Measurements from ENCODE around the gene NMNAT1. TPM values are rescaled to one million over a fixed set of nuclear protein-coding genes. Genes with fewer than 3 reads are reported as not detected.

NMNAT1 gene
- total RNA-seq, 1 experiment from 2014 or later: 8.6 TPM

- Histone ChIP-seq H3K4me1 (ENCODE audit: control insufficient read depth in 1 of 2, insufficient read depth in 2 of 2, low read length in 2 of 2) (peaks cover 4 to 6% of the 10 kb centered on the region in 2 experiments; a peak in 2 of 4 replicates), H4K20me1 (ENCODE audit: insufficient read depth) (no peaks in the 10 kb centered on the region), H3K27me3 (ENCODE audit: insufficient read depth, low read length) (no peaks in the 10 kb centered on the region), H3K36me3 (ENCODE audit: control insufficient read depth in 1 of 2, insufficient read depth in 2 of 2, low read length in 2 of 2) (peaks cover 0 to 5% of the 10 kb centered on the region in 2 experiments; a peak in 1 of 4 replicates), H2AFZ (ENCODE audit: low read depth, low read length, poor library complexity, severe bottlenecking) (peak overlapping the region; percentile 36), H3K4me3 (replicated peaks in 1 of 2; ENCODE audit: low read depth in 1 of 2, low read length in 2 of 2) (peak overlapping the region; percentile 84 to 90), H3K4me2 (ENCODE audit: low read length) (peak overlapping the region; percentile 79), H3K9ac (ENCODE audit: low read length) (peak overlapping the region; percentile 97), H3K9me3 (ENCODE audit: control insufficient read depth in 1 of 2, insufficient read depth in 1 of 2, low read depth in 1 of 2, low read length in 2 of 2) (no peaks in the 10 kb centered on the region), H3K27ac (ENCODE audit: low read depth, low read length) (peak overlapping the region; percentile 83), H3K79me2 (ENCODE audit: insufficient read depth, low read length) (peaks cover 14% of the 10 kb centered on the region), H3K9me2 (ENCODE audit: insufficient read depth) (no peaks in the 10 kb centered on the region)
- ChIA-PET RAD21 (ENCODE audit: low non-redundant PET in 1 of 2, low total read pairs in 2 of 2, uncharacterized antibody in 2 of 2, unreplicated experiment in 2 of 2) (no interaction called here), POLR2A (interaction anchor here (0.7 to 2.4 kb wide), 5 partner anchors 20 to 90 kb away, joined by 3 to 11 read pairs (median 4); partner anchors contain the start of gene UBE4B), CTCF (interaction anchor here (0.7 to 1.9 kb wide), 6 partner anchors 32 to 210 kb away, joined by 3 to 8 read pairs (median 4); no protein-coding TSS in a partner anchor)
- intact Hi-C loops (cut with micrococcal nuclease): loop anchor here (1.0 to 2.0 kb wide), 5 partner anchors 32 to 316 kb away; partner anchors contain the start of gene CTNNBIP1
- no peak for TF ChIP-seq EZH2phosphoT487 (IDR thresholded peaks at IDR 0.05; ENCODE audit: borderline replicate concordance)
- peak; percentile 43 to 88 (median 68); a peak in 5 of 6 replicates for TF ChIP-seq CTCF (IDR thresholded peaks at IDR 0.05 in 2 of 3, conservative IDR thresholded peaks at IDR 0.05 in 1 of 3; ENCODE audit: borderline replicate concordance in 1 of 3, insufficient read depth in 1 of 3, low read depth in 2 of 3, low read length in 2 of 3)
- TF ChIP-seq JUND (IDR thresholded peaks at IDR 0.05): no peak
- peak; percentile 86 for TF ChIP-seq RAD21 (IDR thresholded peaks at IDR 0.05; ENCODE audit: low read depth)
- no peak for DNase-seq (ENCODE audit: low read depth, low spot score)
- BruUV-seq (replicated peaks): TSS peak; percentile 80
- ATAC-seq: peak; percentile 46
These were observed 806 bp upstream of the NMNAT1 start for GRCh38 chr1:9942399-9942938.

- no peaks in the 10 kb centered on the region for H3K36me3 ChIP-seq (ENCODE audit: control insufficient read depth in 1 of 2, insufficient read depth in 2 of 2, low read length in 2 of 2)
- no peaks in the 10 kb centered on the region for H3K9me3 ChIP-seq (ENCODE audit: control insufficient read depth in 1 of 2, insufficient read depth in 1 of 2, low read depth in 1 of 2, low read length in 2 of 2)
- RAD21 ChIA-PET (ENCODE audit: low non-redundant PET in 1 of 2, low total read pairs in 2 of 2, uncharacterized antibody in 2 of 2, unreplicated experiment in 2 of 2): no interaction called here
- no peak overlapping the region for H2AFZ ChIP-seq (ENCODE audit: low read depth, low read length, poor library complexity, severe bottlenecking)
- CTCF ChIA-PET: no interaction called here
- no peaks in the 10 kb centered on the region for H3K9me2 ChIP-seq (ENCODE audit: insufficient read depth)
- no peak overlapping the region for H3K4me3 ChIP-seq (replicated peaks in 1 of 2; ENCODE audit: low read depth in 1 of 2, low read length in 2 of 2)
- H3K4me1 ChIP-seq (ENCODE audit: control insufficient read depth in 1 of 2, insufficient read depth in 2 of 2, low read length in 2 of 2): peaks cover 8 to 15% of the 10 kb centered on the region in 2 experiments; a peak in 3 of 4 replicates
- H3K9ac ChIP-seq (ENCODE audit: low read length): no peak overlapping the region
- no peak for DNase-seq (ENCODE audit: low read depth, low spot score)
- no peaks in the 10 kb centered on the region for H3K27me3 ChIP-seq (ENCODE audit: insufficient read depth, low read length)
- BruUV-seq (replicated peaks): no TSS peak
- POLR2A ChIA-PET: no interaction called here
- intact Hi-C loops (cut with micrococcal nuclease): no loop called here
- no peak overlapping the region for H3K27ac ChIP-seq (ENCODE audit: low read depth, low read length)
- no peak for ATAC-seq
- H4K20me1 ChIP-seq (ENCODE audit: insufficient read depth): no peaks in the 10 kb centered on the region
- peaks cover 14% of the 10 kb centered on the region for H3K79me2 ChIP-seq (ENCODE audit: insufficient read depth, low read length)
- H3K4me2 ChIP-seq (ENCODE audit: low read length): no peak overlapping the region
- TF ChIP-seq ZNF274 (IDR thresholded peaks at IDR 0.05; ENCODE audit: low read depth, low read length): no peak
- TF ChIP-seq JUND (IDR thresholded peaks at IDR 0.05): no peak
- TF ChIP-seq CTCF (IDR thresholded peaks at IDR 0.05 in 2 of 3, conservative IDR thresholded peaks at IDR 0.05 in 1 of 3; ENCODE audit: borderline replicate concordance in 1 of 3, insufficient read depth in 1 of 3, low read depth in 2 of 3, low read length in 2 of 3): no peak
- TF ChIP-seq POLR2A (IDR thresholded peaks at IDR 0.05; ENCODE audit: borderline replicate concordance, extremely low read depth, insufficient read depth, insufficient read length): no peak
- TF ChIP-seq EZH2phosphoT487 (IDR thresholded peaks at IDR 0.05; ENCODE audit: borderline replicate concordance): no peak
- no peak for TF ChIP-seq CBX3 (IDR thresholded peaks at IDR 0.05; ENCODE audit: low read depth)
- TF ChIP-seq EZH2 (IDR thresholded peaks at IDR 0.05): no peak
- no peak for TF ChIP-seq SIN3A (IDR thresholded peaks at IDR 0.05; ENCODE audit: low read depth)
- TF ChIP-seq ELF1 (IDR thresholded peaks at IDR 0.05; ENCODE audit: borderline replicate concordance, low read depth): no peak
- no peak for TF ChIP-seq TCF7L2 (IDR thresholded peaks at IDR 0.05; ENCODE audit: borderline replicate concordance, extremely low read depth, insufficient read depth, insufficient read length)
- no peak for TF ChIP-seq ZBTB33 (IDR thresholded peaks at IDR 0.05; ENCODE audit: extremely low read depth, insufficient replicate concordance, low read length)
These were observed 3.0 kb downstream of the NMNAT1 start for GRCh38 chr1:9946315-9946714.

All from HCT116 (cell line).